ENCODE results near the gene ZBTB7C.

DNA sequence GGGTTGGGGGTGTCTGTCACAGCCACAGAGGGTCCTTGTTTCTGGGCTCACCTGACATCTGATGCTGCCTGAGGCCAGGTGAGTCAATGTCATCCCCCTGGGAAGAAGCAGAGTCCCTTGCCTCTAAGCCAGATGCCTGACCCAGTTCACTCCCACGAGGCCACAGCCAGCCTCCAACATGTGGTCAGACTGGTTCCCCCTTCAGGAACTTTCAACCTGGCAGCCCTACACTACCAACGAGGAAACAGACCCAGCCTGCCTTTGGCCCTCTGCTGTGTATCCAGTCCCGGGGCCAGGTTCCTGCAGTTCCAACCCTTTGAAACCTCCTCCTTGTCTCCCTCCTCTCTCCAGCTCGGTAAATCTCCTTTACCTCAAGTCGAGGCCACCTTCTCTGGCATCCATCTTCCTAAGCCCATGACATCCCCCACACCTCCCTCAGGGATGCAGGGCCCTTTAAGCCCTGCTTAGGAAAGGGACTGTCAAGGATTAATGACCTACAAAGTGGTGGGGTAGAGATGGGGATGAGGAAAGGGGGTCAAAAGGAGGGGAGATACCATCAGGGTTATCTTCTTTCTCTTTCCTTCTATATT lies 429.5 kb downstream of the ZBTB7C start:
- no peak for TF ChIP-seq EP300 (IDR thresholded peaks at IDR 0.05)
- TF ChIP-seq, protein P1, sequence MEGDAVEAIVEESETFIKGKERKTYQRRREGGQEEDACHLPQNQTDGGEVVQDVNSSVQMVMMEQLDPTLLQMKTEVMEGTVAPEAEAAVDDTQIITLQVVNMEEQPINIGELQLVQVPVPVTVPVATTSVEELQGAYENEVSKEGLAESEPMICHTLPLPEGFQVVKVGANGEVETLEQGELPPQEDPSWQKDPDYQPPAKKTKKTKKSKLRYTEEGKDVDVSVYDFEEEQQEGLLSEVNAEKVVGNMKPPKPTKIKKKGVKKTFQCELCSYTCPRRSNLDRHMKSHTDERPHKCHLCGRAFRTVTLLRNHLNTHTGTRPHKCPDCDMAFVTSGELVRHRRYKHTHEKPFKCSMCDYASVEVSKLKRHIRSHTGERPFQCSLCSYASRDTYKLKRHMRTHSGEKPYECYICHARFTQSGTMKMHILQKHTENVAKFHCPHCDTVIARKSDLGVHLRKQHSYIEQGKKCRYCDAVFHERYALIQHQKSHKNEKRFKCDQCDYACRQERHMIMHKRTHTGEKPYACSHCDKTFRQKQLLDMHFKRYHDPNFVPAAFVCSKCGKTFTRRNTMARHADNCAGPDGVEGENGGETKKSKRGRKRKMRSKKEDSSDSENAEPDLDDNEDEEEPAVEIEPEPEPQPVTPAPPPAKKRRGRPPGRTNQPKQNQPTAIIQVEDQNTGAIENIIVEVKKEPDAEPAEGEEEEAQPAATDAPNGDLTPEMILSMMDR (IDR thresholded peaks at IDR 0.05): no peak
